T-cell (primary cell): Measurements from ENCODE around the gene PDXK. TPM values are rescaled to one million over a fixed set of nuclear protein-coding genes. Genes with fewer than 3 reads are reported as not detected.

Experiments used
- ATAC-seq, 4 experiments: fragments of 200-7000 bp in 3 of 4; fragments of 150-1000 bp in 1 of 4; cut with Tn5 transposase; replicated peaks in 1 of 4; 1 replicate in 3 of 4; 2 replicates in 1 of 4; pipeline ENCODE4 v1.10.0; 2021; ENCODE audit warnings: moderate library complexity in 3 of 4, mild to moderate bottlenecking in 2 of 4, moderate number of reproducible peaks in 1 of 4
- CTCF ChIA-PET, 2 donors: fragments of 300-600 bp; sonication (Branson Sonifier 250); formaldehyde crosslinking; loops; one replicate each; lab custom pipeline; 2022; ENCODE audit warnings: antibody characterized with exemption in 2 of 2; lab: Charles Lee
- POLR2A ChIA-PET, 2 donors: fragments of 300-600 bp; sonication (Branson Sonifier 250); formaldehyde crosslinking; loops; one replicate each; lab custom pipeline; 2022; ENCODE audit warnings: antibody characterized with exemption in 2 of 2; lab: Charles Lee
- DNase-seq, 35 experiments: peaks; one replicate each; pipeline versions ENCODE4 v3.0.0 to v3.0.0-alpha.2; 2013 to 2023
- H3K27ac ChIP-seq: one replicate; pipeline ENCODE4 v1.5.1; 2013; ENCODE audit warnings: low read length
- H3K27me3 ChIP-seq, 2 experiments: replicated peaks in 1 of 2; 1 replicate in 1 of 2; 2 replicates in 1 of 2; pipeline versions ENCODE4 v1.6.1 to v1.7.0; 2013; ENCODE audit warnings: low read length in 1 of 2, mixed read lengths in 1 of 2; ENCODE audit not compliant: control insufficient read depth in 2 of 2, insufficient read depth in 2 of 2; ENCODE audit errors: extremely low read depth in 1 of 2
- H3K36me3 ChIP-seq, 2 donors: 1 replicate in 1 of 2; 2 replicates in 1 of 2; pipeline versions ENCODE4 v1.6.1 to v1.7.0; 2013; ENCODE audit warnings: low read length in 1 of 2; ENCODE audit not compliant: control insufficient read depth in 2 of 2, insufficient read depth in 1 of 2; ENCODE audit errors: extremely low read depth in 1 of 2
- H3K4me1 ChIP-seq, 2 experiments: 1 replicate in 1 of 2; 2 replicates in 1 of 2; pipeline versions ENCODE4 v1.6.1 to v1.7.0; 2013; ENCODE audit warnings: low read length in 2 of 2, mixed read lengths in 1 of 2; ENCODE audit not compliant: insufficient read depth in 2 of 2, control insufficient read depth in 1 of 2; ENCODE audit errors: extremely low read depth in 1 of 2
- H3K4me3 ChIP-seq, 2 donors: 1 replicate in 1 of 2; 2 replicates in 1 of 2; pipeline versions ENCODE4 v1.5.1 to v1.7.0; 2013; ENCODE audit warnings: mild to moderate bottlenecking in 2 of 2, low read length in 1 of 2, moderate library complexity in 1 of 2; ENCODE audit not compliant: control insufficient read depth in 1 of 2; ENCODE audit errors: extremely low read depth in 1 of 2
- H3K9me3 ChIP-seq: 2 replicates; pipeline ENCODE4 v1.7.0; 2013
- H3K27ac Mint-ChIP-seq, 2 donors: one replicate each; pipeline ENCODE4 v1.8.0; 2020 to 2021; ENCODE audit warnings: mild to moderate bottlenecking in 2 of 2, mixed read lengths in 2 of 2
- H3K27me3 Mint-ChIP-seq, 2 donors: one replicate each; pipeline ENCODE4 v1.8.0; 2021 to 2022; ENCODE audit warnings: mixed read lengths in 2 of 2
- H3K36me3 Mint-ChIP-seq: one replicate; pipeline ENCODE4 v1.8.0; 2021; ENCODE audit warnings: mixed read lengths
- H3K4me1 Mint-ChIP-seq, 3 donors: one replicate each; pipeline ENCODE4 v1.8.0; 2020 to 2022; ENCODE audit warnings: mixed read lengths in 3 of 3, mild to moderate bottlenecking in 1 of 3
- H3K4me3 Mint-ChIP-seq, 3 donors: one replicate each; pipeline ENCODE4 v1.8.0; 2020 to 2022; ENCODE audit warnings: mild to moderate bottlenecking in 3 of 3, mixed read lengths in 3 of 3, moderate library complexity in 3 of 3
- H3K9me3 Mint-ChIP-seq, 3 donors: one replicate each; pipeline ENCODE4 v1.8.0; 2020 to 2022; ENCODE audit warnings: mixed read lengths in 3 of 3
- WGBS: methylation state at CpG from one replicate; pipeline ENCODE4 v1.1.5; 2013; ENCODE audit warnings: missing lambda C conversion rate; ENCODE audit not compliant: insufficient coverage; 5-methylcytosine and 5-hydroxymethylcytosine counted together
- total RNA-seq, 35 experiments: library from RNA in 6 of 35; stranded (reverse) in 6 of 35; fragments of 120-200 nt in 1 of 35; gene quantifications; one replicate each; pipeline versions ENCODE4 v1.2.1 to v1.2.4 and lab custom pipeline; 2013 to 2026

The PDXK gene
- total RNA-seq, 5 donors from 2014 or later (not counting 1 experiment from before 2014, with no cell fraction given): 70.8 to 100 (median 80.2) TPM

- Histone ChIP-seq H3K9me3 (no peaks in the 10 kb centered on the region), H3K27ac (no peak overlapping the region), H3K27me3 (peaks cover 0 to 13% of the 10 kb centered on the region in 2 experiments), H3K36me3 (peaks cover 0 to 20% of the 10 kb centered on the region in 2 donors), H3K4me3 (no peak overlapping the region), H3K4me1 (peaks cover under 1 to 5% of the 10 kb centered on the region in 2 experiments)
- Mint-ChIP-seq H3K36me3 (peaks cover 18% of the 10 kb centered on the region), H3K4me1 (peaks cover 14 to 15% (median 15%) of the 10 kb centered on the region in 3 donors), H3K4me3 (no peak overlapping the region), H3K9me3 (no peaks in the 10 kb centered on the region), H3K27ac (no peak overlapping the region), H3K27me3 (no peaks in the 10 kb centered on the region)
- ATAC-seq (no peak), DNase-seq (no peak)
- WGBS: 94% methylated on average over 5 of the region's 11 CpGs
- ChIA-PET POLR2A (no interaction called here), CTCF (interaction anchor here in 1 of 2 donors (0.5 kb wide), 1 partner anchor 495 kb away, joined by 5 read pairs; no protein-coding TSS in a partner anchor)
Measured at GRCh38 chr21:43769325-43769958, 50.5 kb downstream of the PDXK start.

- Mint-ChIP-seq H3K27me3 (no peaks in the 10 kb centered on the region), H3K4me3 (no peak overlapping the region), H3K36me3 (peaks cover 18% of the 10 kb centered on the region), H3K4me1 (peaks cover 21 to 22% (median 21%) of the 10 kb centered on the region in 3 donors), H3K27ac (no peak overlapping the region), H3K9me3 (no peaks in the 10 kb centered on the region)
- POLR2A ChIA-PET: no interaction called here
- Histone ChIP-seq H3K27ac (no peak overlapping the region), H3K9me3 (no peaks in the 10 kb centered on the region), H3K4me3 (no peak overlapping the region), H3K4me1 (peaks cover 2 to 12% of the 10 kb centered on the region in 2 experiments), H3K27me3 (peaks cover 0 to 13% of the 10 kb centered on the region in 2 experiments), H3K36me3 (peaks cover 0 to 20% of the 10 kb centered on the region in 2 donors)
- CTCF ChIA-PET: no interaction called here
- ATAC-seq (no peak), DNase-seq (no peak)
- 92% methylated on average over 16 of the region's 21 CpGs for WGBS
Measured at GRCh38 chr21:43770066-43770655, 51.2 kb downstream of the PDXK start.

DNA sequence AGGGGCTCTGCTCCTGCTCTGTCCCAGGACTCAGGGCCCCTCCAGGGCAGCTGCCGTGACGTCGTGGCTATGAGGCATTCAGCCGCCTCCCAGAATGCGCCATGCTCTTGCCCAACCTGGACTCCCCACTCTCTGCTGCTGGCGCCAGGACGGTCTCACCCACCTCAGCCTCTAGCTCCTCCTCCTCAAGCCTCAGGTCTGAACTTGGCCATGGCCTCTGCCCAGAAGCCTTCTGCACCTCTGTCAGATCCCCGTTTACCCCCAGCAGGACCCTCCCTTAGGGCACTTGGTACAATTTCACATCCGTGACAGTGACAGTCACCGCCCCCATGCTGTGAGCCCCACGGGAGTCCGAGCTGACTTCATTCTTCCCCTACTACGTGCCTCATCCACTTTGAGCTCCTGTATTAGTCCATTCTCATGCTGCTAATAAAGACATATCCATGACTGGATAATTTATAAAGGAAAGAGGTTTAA is 52.3 kb downstream of the PDXK start:
- peaks cover 27 to 28% (median 28%) of the 10 kb centered on the region in 3 donors for H3K4me1 Mint-ChIP-seq
- no peak overlapping the region for H3K27ac Mint-ChIP-seq
- CTCF ChIA-PET: interaction anchor here in 1 of 2 donors (0.7 kb wide), 1 partner anchor 21 kb away, joined by 3 read pairs; no protein-coding TSS in a partner anchor
- no peaks in the 10 kb centered on the region for H3K27me3 Mint-ChIP-seq
- no peak overlapping the region for H3K4me3 Mint-ChIP-seq
- Histone ChIP-seq H3K4me3 (no peak overlapping the region), H3K36me3 (peaks cover 0 to 20% of the 10 kb centered on the region in 2 donors), H3K4me1 (peaks cover 4 to 19% of the 10 kb centered on the region in 2 experiments), H3K27me3 (peaks cover 0 to 13% of the 10 kb centered on the region in 2 experiments), H3K27ac (no peak overlapping the region), H3K9me3 (no peaks in the 10 kb centered on the region)
- no peak for ATAC-seq
- POLR2A ChIA-PET: no interaction called here
- DNase-seq: no peak
- H3K36me3 Mint-ChIP-seq: peaks cover 18% of the 10 kb centered on the region
- H3K9me3 Mint-ChIP-seq: no peaks in the 10 kb centered on the region
- 83% methylated on average over 9 of the region's 13 CpGs for WGBS

DNA sequence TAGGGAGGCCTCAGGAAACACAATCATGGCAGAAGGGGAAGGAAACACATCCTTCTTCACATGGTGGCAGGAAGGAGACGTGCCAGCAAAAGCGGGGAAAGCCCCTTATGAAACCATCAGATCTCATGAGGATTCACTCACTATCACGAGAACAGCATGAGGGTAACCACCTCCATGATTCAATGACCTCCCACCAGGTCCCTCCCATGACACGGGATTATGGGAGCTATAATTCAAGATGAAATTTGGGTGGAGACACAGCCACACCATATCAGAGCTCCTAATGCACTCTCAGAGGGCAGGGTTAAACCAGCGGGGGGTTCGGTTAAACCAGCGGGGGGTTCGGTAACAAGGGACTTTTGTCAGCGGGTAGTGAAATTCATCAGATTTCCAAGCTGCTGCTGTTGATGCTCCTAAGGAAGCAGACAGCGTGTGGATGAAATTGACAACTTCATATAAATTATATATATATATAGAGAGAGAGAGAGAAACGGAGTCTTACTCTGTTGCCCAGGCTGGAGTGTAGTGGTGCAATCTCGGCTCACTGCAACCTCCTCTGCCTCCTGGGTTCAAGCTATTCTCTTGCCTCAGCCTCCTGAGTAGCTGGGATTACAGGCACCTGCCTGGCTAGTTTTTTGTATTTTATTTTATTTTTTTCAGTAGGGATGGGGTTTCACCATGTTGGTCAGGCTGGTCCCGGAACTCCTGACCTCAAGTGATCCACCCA is 52.9 kb downstream of the PDXK start:
- H3K27ac ChIP-seq: no peak overlapping the region
- peaks cover 0 to 20% of the 10 kb centered on the region in 2 donors for H3K36me3 ChIP-seq
- no peaks in the 10 kb centered on the region for H3K27me3 Mint-ChIP-seq
- no peak overlapping the region for H3K27ac Mint-ChIP-seq
- no peak overlapping the region for H3K4me3 Mint-ChIP-seq
- peaks cover 4 to 22% of the 10 kb centered on the region in 2 experiments for H3K4me1 ChIP-seq
- no peaks in the 10 kb centered on the region for H3K9me3 Mint-ChIP-seq
- no peak for ATAC-seq
- 100% methylated on average over 1 of the region's 13 CpGs for WGBS
- no peaks in the 10 kb centered on the region for H3K9me3 ChIP-seq
- ChIA-PET POLR2A (interaction anchor here in 1 of 2 donors (0.6 kb wide), 1 partner anchor 283 kb away, joined by 3 read pairs; no protein-coding TSS in a partner anchor), CTCF (interaction anchor here in 1 of 2 donors (0.7 kb wide), 1 partner anchor 21 kb away, joined by 3 read pairs; no protein-coding TSS in a partner anchor)
- H3K4me1 Mint-ChIP-seq: peaks cover 27 to 28% (median 28%) of the 10 kb centered on the region in 3 donors
- peaks cover 18% of the 10 kb centered on the region for H3K36me3 Mint-ChIP-seq
- H3K4me3 ChIP-seq: no peak overlapping the region
- no peak for DNase-seq
- peaks cover 0 to 13% of the 10 kb centered on the region in 2 experiments for H3K27me3 ChIP-seq

DNA sequence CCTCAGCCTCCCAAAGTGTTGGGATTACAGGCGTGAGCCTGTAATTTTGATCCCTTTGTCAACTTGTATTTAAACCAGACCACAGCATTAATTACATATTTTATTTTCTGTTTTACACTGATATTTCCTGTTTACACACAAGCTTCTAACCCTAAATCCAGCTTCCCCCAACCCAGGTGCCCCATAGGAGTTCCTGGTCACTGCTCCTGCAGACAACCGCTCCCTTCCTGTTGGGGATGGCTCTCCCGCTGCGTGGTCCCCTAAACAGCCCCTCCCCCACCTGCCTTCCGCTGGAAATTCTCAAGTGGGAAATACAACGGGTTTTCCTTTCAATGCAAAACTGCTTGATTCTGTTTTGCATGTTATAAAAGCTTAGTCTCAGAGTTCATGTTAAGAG is 53.5 kb downstream of the PDXK start:
- DNase-seq (no peak), ATAC-seq (no peak)
- ChIA-PET POLR2A (interaction anchor here in 1 of 2 donors (0.6 kb wide), 1 partner anchor 283 kb away, joined by 3 read pairs; no protein-coding TSS in a partner anchor), CTCF (no interaction called here)
- Mint-ChIP-seq H3K27ac (no peak overlapping the region), H3K27me3 (no peaks in the 10 kb centered on the region), H3K36me3 (peaks cover 18% of the 10 kb centered on the region), H3K9me3 (no peaks in the 10 kb centered on the region), H3K4me3 (no peak overlapping the region), H3K4me1 (peaks cover 27 to 28% (median 28%) of the 10 kb centered on the region in 3 donors)
- Histone ChIP-seq H3K4me3 (no peak overlapping the region), H3K27me3 (peaks cover 0 to 13% of the 10 kb centered on the region in 2 experiments), H3K4me1 (peaks cover 4 to 22% of the 10 kb centered on the region in 2 experiments), H3K9me3 (no peaks in the 10 kb centered on the region), H3K27ac (no peak overlapping the region), H3K36me3 (peaks cover 0 to 20% of the 10 kb centered on the region in 2 donors)
- 80% methylated on average over 1 of the region's 6 CpGs for WGBS

GRCh38 chr21:43774163-43774562 is 55.2 kb downstream of the PDXK start:
- H3K27ac ChIP-seq: no peak overlapping the region
- H3K9me3 ChIP-seq: no peaks in the 10 kb centered on the region
- CTCF ChIA-PET: no interaction called here
- no peak overlapping the region for H3K27ac Mint-ChIP-seq
- no peak overlapping the region for H3K4me3 ChIP-seq
- H3K4me1 Mint-ChIP-seq: peaks cover 40 to 42% (median 41%) of the 10 kb centered on the region in 3 donors
- DNase-seq: no peak
- WGBS: 100% methylated on average over 10 of the region's 10 CpGs
- H3K27me3 Mint-ChIP-seq: no peaks in the 10 kb centered on the region
- H3K36me3 Mint-ChIP-seq: peaks cover 18% of the 10 kb centered on the region
- H3K27me3 ChIP-seq: peaks cover 0 to 9% of the 10 kb centered on the region in 2 experiments
- H3K36me3 ChIP-seq: peaks cover 0 to 20% of the 10 kb centered on the region in 2 donors
- POLR2A ChIA-PET: interaction anchor here in 1 of 2 donors (0.7 kb wide), 1 partner anchor 58 kb away, joined by 3 read pairs; no protein-coding TSS in a partner anchor
- ATAC-seq: no peak
- H3K9me3 Mint-ChIP-seq: no peaks in the 10 kb centered on the region
- H3K4me3 Mint-ChIP-seq: peak overlapping the region; percentile 50 to 91 (median 90)
- peaks cover 16 to 36% of the 10 kb centered on the region in 2 experiments for H3K4me1 ChIP-seq
